ENCODE measurements around the gene GATAD2A. TPM values are rescaled to one million over a fixed set of nuclear protein-coding genes. Genes with fewer than 3 reads are reported as not detected.

GATAD2A gene
- total RNA-seq, 2 donors from 2014 or later = 27.7 to 32.9 TPM

- Histone ChIP-seq H3K4me3 (no peak overlapping the region), H3K4me1 (no peaks in the 10 kb centered on the region), H3K9me3 (no peaks in the 10 kb centered on the region), H3K27ac (no peak overlapping the region), H3K27me3 (no peaks in the 10 kb centered on the region), H3K36me3 (peaks cover 91% of the 10 kb centered on the region)
- no peak for TF ChIP-seq CTCF (IDR thresholded peaks at IDR 0.05)
- DNase-seq (ENCODE audit: low spot score) = no peak
Measured at GRCh38 chr19:19502281-19502680, 96.8 kb downstream of the GATAD2A start.

- Histone ChIP-seq H3K9me3 (no peaks in the 10 kb centered on the region), H3K4me1 (no peaks in the 10 kb centered on the region), H3K27ac (no peak overlapping the region), H3K4me3 (no peak overlapping the region), H3K36me3 (peaks cover 88% of the 10 kb centered on the region), H3K27me3 (no peaks in the 10 kb centered on the region)
- no peak for DNase-seq (ENCODE audit: low spot score)
- TF ChIP-seq CTCF (IDR thresholded peaks at IDR 0.05) = no peak
Measured at GRCh38 chr19:19502808-19503602, 97.5 kb downstream of the GATAD2A start.

- TF ChIP-seq CTCF (IDR thresholded peaks at IDR 0.05) = no peak
- no peaks in the 10 kb centered on the region for H3K27me3 ChIP-seq
- no peaks in the 10 kb centered on the region for H3K4me1 ChIP-seq
- DNase-seq (ENCODE audit: low spot score) = no peak
- H3K4me3 ChIP-seq = no peak overlapping the region
- H3K36me3 ChIP-seq = peaks cover 68% of the 10 kb centered on the region
- no peak overlapping the region for H3K27ac ChIP-seq
- H3K9me3 ChIP-seq = no peaks in the 10 kb centered on the region
Measured at GRCh38 chr19:19504754-19505668, 99.5 kb downstream of the GATAD2A start.

- Histone ChIP-seq H3K4me1 (no peaks in the 10 kb centered on the region), H3K4me3 (no peak overlapping the region), H3K9me3 (no peaks in the 10 kb centered on the region), H3K27ac (no peak overlapping the region), H3K36me3 (peaks cover 60% of the 10 kb centered on the region), H3K27me3 (no peaks in the 10 kb centered on the region)
- DNase-seq (ENCODE audit: low spot score) = no peak
- no peak for TF ChIP-seq CTCF (IDR thresholded peaks at IDR 0.05)
Measured at GRCh38 chr19:19505669-19506326, 100.3 kb downstream of the GATAD2A start.

- Histone ChIP-seq H3K27me3 (no peaks in the 10 kb centered on the region), H3K36me3 (peaks cover 53% of the 10 kb centered on the region), H3K27ac (no peak overlapping the region), H3K4me3 (no peak overlapping the region), H3K9me3 (no peaks in the 10 kb centered on the region), H3K4me1 (no peaks in the 10 kb centered on the region)
- no peak for DNase-seq (ENCODE audit: low spot score)
- no peak for TF ChIP-seq CTCF (IDR thresholded peaks at IDR 0.05)
Measured at GRCh38 chr19:19506592-19506991, 101.1 kb downstream of the GATAD2A start.
